Measurements from ENCODE around the gene FBXW11.

- no peak for TF ChIP-seq CTCF (IDR thresholded peaks at IDR 0.05)
- TF ChIP-seq POLR2A (IDR thresholded peaks at IDR 0.05): no peak
Observed at GRCh38 chr5:171851251-171851650, 155.2 kb downstream of the FBXW11 start.
